HG03457 (cell line): ENCODE results near the gene RPS25.
"Not testable (repeated sequence)": the region's sequence is repeated elsewhere in the genome, so short reads cannot be mapped to it uniquely, and the experiment has no call there.

Experiments used
- ATAC-seq: cut with Tn5 transposase; IDR thresholded peaks from one replicate; pipeline ENCODE4 v1.9.1; 2021; ENCODE audit warnings: moderate number of reproducible peaks; ENCODE audit not compliant: unreplicated experiment

Gene RPS25

GRCh38 chr11:119018074-119018938, at the start of gene RPS25, which contains the start of gene TRAPPC4:
TSS of gene RPS25 (minus strand) at chr11:119018343. CDS start at chr11:119018284, 59 bp downstream.
TSS of gene TRAPPC4 (plus strand) at chr11:119018766. CDS start at chr11:119018796, 30 bp downstream.
- peak; percentile 74 for ATAC-seq

GRCh38 chr11:119067371-119068222, 49.5 kb upstream of the RPS25 start, which contains the start of gene VPS11:
TSS of gene VPS11 (plus strand) at chr11:119067818. CDS start at chr11:119067824, 6 bp downstream.
- peak; percentile 68 for ATAC-seq

GRCh38 chr11:119065369-119065768, 47.2 kb upstream of the RPS25 start:
- no peak for ATAC-seq

GRCh38 chr11:119062779-119063178, 44.6 kb upstream of the RPS25 start:
- no peak for ATAC-seq

- ATAC-seq: no peak
Measured at GRCh38 chr11:119061256-119061655, 43.1 kb upstream of the RPS25 start.

- not testable (repeated sequence) for ATAC-seq
Measured at GRCh38 chr11:119059128-119059527, 41.0 kb upstream of the RPS25 start.

GRCh38 chr11:119057000-119057769, 39.0 kb upstream of the RPS25 start, which contains the start of gene HYOU1:
TSS of gene HYOU1 (minus strand) at chr11:119057205. CDS start at chr11:119056160, 1,045 bp downstream.
- peak; percentile 86 for ATAC-seq

GRCh38 chr11:119056421-119056999, 38.4 kb upstream of the RPS25 start:
- ATAC-seq: peak; percentile 11

- no peak for ATAC-seq
Measured at GRCh38 chr11:119055901-119056300, 37.8 kb upstream of the RPS25 start.

- ATAC-seq: no peak
Measured at GRCh38 chr11:119054418-119054817, 36.3 kb upstream of the RPS25 start.

- no peak for ATAC-seq
Measured at GRCh38 chr11:119052163-119052814, 34.1 kb upstream of the RPS25 start.

- ATAC-seq: peak; percentile 52
Measured at GRCh38 chr11:119051440-119052162, 33.5 kb upstream of the RPS25 start.

GRCh38 chr11:119049081-119049480, 30.9 kb upstream of the RPS25 start:
- ATAC-seq: no peak

GRCh38 chr11:119048644-119049043, 30.5 kb upstream of the RPS25 start:
- no peak for ATAC-seq

GRCh38 chr11:119047205-119047604, 29.1 kb upstream of the RPS25 start:
- no peak for ATAC-seq

GRCh38 chr11:119046489-119046888, 28.3 kb upstream of the RPS25 start:
- no peak for ATAC-seq

GRCh38 chr11:119044708-119045107, 26.6 kb upstream of the RPS25 start:
- no peak for ATAC-seq

- no peak for ATAC-seq
Measured at GRCh38 chr11:119042927-119043326, 24.8 kb upstream of the RPS25 start.
